Neural crest cell (in vitro differentiated cells): ENCODE data around the gene EXD3. TPM values are rescaled to one million over a fixed set of nuclear protein-coding genes. Genes with fewer than 3 reads are reported as not detected.

ENCODE experiments used
- DNase-seq: peaks from one replicate; pipeline ENCODE4 v3.0.0; 2021; ENCODE audit warnings: low read depth, mixed read lengths, low spot score
- H3K27ac Mint-ChIP-seq: one replicate; pipeline ENCODE4 v1.8.0; 2021; ENCODE audit warnings: mild to moderate bottlenecking, mixed read lengths; ENCODE audit not compliant: unreplicated experiment
- H3K27me3 Mint-ChIP-seq: 2 replicates; pipeline ENCODE4 v1.8.0; 2021; ENCODE audit warnings: low read depth, mild to moderate bottlenecking, mixed read lengths
- H3K36me3 Mint-ChIP-seq: 2 replicates; pipeline ENCODE4 v1.8.0; 2021; ENCODE audit warnings: low read depth, mild to moderate bottlenecking, mixed read lengths
- H3K4me1 Mint-ChIP-seq: 2 replicates; pipeline ENCODE4 v1.8.0; 2021; ENCODE audit warnings: mixed read lengths
- H3K4me3 Mint-ChIP-seq: one replicate; pipeline ENCODE4 v1.8.0; 2021; ENCODE audit warnings: mild to moderate bottlenecking, mixed read lengths
- H3K9me3 Mint-ChIP-seq: 2 replicates; pipeline ENCODE4 v1.8.0; 2021; ENCODE audit warnings: mixed read lengths
- CTCF ChIP-seq: fragments of 200-600 bp; sonication (generic); conservative IDR thresholded peaks from 2 replicates; pipeline ENCODE4 v1.5.0; 2021; ENCODE audit warnings: antibody characterized with exemption, mild to moderate bottlenecking
- total RNA-seq: library from RNA; stranded (reverse); gene quantifications from 2 replicates; pipeline ENCODE4 v1.2.1, GENCODE V29; 2021

The EXD3 gene
- total RNA-seq, 1 donor from 2014 or later, result 15.1 TPM

DNA sequence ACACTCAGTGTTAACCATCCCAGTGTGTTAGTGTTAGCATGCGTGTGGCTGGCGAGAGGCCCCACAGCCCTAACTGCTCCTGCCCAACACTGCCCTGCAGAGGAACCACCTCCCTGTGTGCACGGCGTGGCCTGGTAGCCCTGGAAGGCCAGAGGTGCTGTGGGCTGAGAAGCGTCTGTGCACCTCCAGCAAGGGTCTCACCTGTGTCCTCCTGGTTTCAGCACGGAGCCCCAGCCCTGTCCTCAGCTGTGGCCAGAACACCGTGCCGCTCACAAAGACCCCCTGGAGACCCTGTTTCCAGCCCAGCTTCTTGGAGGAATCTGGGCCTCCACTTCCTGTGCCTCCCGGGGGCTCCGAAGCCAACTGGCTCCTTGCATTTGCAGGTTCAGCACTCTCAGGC lies 64.8 kb downstream of the EXD3 start:
- Mint-ChIP-seq H3K36me3 (peaks cover 22% of the 10 kb centered on the region), H3K4me1 (no peaks in the 10 kb centered on the region), H3K27ac (no peak overlapping the region), H3K4me3 (no peak overlapping the region), H3K27me3 (no peaks in the 10 kb centered on the region), H3K9me3 (peaks cover 15% of the 10 kb centered on the region)
- TF ChIP-seq CTCF, result no peak
- no peak for DNase-seq

DNA sequence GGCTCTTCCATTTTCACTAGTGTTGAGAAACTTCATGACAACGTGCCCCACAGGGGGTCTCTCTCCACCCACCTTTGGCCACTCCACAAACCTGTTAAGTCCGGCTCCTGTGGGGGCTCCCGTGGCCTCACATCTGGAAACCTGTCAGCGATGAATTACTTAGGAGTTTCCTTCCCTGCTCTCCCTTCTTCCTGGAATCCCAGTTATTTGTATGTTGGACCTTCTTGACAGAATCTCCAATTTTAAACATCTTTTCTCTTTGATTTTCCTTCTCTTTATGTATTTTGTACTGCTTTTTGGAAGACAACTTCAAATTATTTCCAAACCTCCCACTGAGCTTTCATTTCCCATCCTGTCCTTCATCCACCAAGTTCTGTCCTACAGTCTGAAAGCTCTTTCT lies 65.8 kb downstream of the EXD3 start:
- TF ChIP-seq CTCF, result no peak
- peaks cover 22% of the 10 kb centered on the region for H3K36me3 Mint-ChIP-seq
- H3K27ac Mint-ChIP-seq, result no peak overlapping the region
- H3K4me1 Mint-ChIP-seq, result no peaks in the 10 kb centered on the region
- peaks cover 15% of the 10 kb centered on the region for H3K9me3 Mint-ChIP-seq
- no peak overlapping the region for H3K4me3 Mint-ChIP-seq
- DNase-seq, result no peak
- H3K27me3 Mint-ChIP-seq, result no peaks in the 10 kb centered on the region

DNA sequence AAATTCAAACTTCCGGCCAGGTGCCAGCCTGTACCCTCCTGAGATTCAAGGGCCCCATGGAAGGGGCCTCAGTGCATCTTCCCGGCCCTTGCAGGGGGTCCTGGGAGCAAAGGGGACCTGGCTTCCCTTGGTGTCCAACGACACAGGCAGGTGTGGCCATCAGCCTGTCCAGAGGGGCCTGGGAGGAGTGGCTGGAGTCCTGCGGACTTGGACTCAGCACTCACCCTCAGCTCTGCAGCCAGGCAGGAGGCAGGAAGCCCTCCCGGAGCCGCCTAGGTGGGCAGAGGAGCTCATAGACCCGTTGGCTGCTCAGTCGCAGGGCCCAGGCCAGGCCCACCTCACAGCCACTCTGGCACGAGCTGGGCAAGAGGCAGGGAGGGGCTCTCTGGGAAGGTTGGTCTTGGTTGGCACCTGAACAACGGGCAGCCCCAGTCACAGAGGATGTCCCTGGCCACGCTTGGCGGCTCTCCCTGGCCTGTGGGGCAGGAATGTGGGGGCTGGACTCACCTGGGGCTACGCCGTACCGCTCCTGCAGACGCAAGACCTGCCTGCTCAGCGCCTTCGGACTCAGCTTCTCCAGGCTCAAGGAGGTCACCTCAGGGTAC lies 67.1 kb downstream of the EXD3 start:
- H3K27ac Mint-ChIP-seq, result no peak overlapping the region
- peaks cover 9% of the 10 kb centered on the region for H3K9me3 Mint-ChIP-seq
- DNase-seq, result no peak
- no peak overlapping the region for H3K4me3 Mint-ChIP-seq
- peaks cover 16% of the 10 kb centered on the region for H3K36me3 Mint-ChIP-seq
- H3K27me3 Mint-ChIP-seq, result no peaks in the 10 kb centered on the region
- no peak for TF ChIP-seq CTCF
- no peaks in the 10 kb centered on the region for H3K4me1 Mint-ChIP-seq

- no peak for TF ChIP-seq CTCF
- Mint-ChIP-seq H3K4me1 (no peaks in the 10 kb centered on the region), H3K27me3 (no peaks in the 10 kb centered on the region), H3K27ac (no peak overlapping the region), H3K36me3 (peaks cover 13% of the 10 kb centered on the region), H3K9me3 (peaks cover 9% of the 10 kb centered on the region), H3K4me3 (no peak overlapping the region)
- no peak for DNase-seq
These were observed 67.9 kb downstream of the EXD3 start for GRCh38 chr9:137354845-137355760.

GRCh38 chr9:137354153-137354844 lies 68.7 kb downstream of the EXD3 start:
- TF ChIP-seq CTCF, result no peak
- Mint-ChIP-seq H3K4me3 (no peak overlapping the region), H3K27ac (no peak overlapping the region), H3K36me3 (peaks cover 12% of the 10 kb centered on the region), H3K9me3 (peaks cover 9% of the 10 kb centered on the region), H3K27me3 (no peaks in the 10 kb centered on the region), H3K4me1 (no peaks in the 10 kb centered on the region)
- DNase-seq, result no peak
